ENCODE results near the gene SLC9A6. TPM values are rescaled to one million over a fixed set of nuclear protein-coding genes. Genes with fewer than 3 reads are reported as not detected.

SLC9A6 gene
- total RNA-seq, 2 experiments from 2014 or later: 14.5 to 15.7 TPM

DNA sequence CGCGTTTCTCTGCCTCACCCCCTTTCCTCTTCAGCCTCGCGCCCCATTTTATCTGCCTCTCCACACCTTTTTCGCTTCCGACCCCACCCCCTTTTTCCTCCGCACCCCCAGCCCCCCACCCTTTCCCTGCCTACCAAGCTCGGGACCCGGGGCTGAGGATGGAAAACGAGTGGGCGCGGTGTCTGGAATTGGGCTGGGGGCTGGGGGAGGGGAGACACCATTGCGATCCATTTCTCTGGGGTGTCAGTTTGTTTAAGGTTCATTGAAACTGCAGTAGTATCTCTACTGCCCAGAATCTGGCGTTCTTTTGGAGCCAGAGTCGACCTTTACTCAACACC is 707 bp downstream of the SLC9A6 start:
- DNase-seq: no peak
- Mint-ChIP-seq H3K4me3 (peak overlapping the region; percentile 87), H3K4me1 (peaks cover 34% of the 10 kb centered on the region)

DNA sequence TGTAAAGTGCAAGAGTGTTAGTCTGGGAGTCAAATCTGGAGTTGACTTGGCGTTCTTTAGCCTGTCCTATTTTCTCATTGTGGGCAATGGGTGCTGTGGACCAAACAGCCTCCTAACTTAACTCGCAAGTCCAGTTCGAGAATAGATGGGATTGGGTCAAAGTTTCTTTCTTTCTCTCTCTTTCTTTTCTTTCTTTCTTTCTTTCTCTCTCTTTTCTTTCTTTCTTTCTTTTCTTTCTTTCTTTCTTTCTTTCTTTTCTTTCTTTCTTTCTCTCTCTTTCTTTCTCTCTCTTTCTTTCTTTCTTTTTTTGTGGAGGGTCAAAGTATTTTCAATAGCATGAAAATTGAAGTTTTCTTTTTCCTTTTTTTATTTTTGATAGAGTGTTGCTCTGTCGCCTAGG is 3.0 kb downstream of the SLC9A6 start:
- Mint-ChIP-seq H3K27me3 (no peaks in the 10 kb centered on the region), H3K36me3 (peaks cover 15% of the 10 kb centered on the region), H3K9me3 (ENCODE audit: low read depth) (no peaks in the 10 kb centered on the region), H3K27ac (no peak overlapping the region), H3K4me3 (no peak overlapping the region), H3K4me1 (peaks cover 35% of the 10 kb centered on the region)
- DNase-seq (no peak), ATAC-seq (no peak)
- CTCF ChIA-PET: no interaction called here

More for the DNA sequence above, 707 bp downstream of the SLC9A6 start:
- H3K36me3 Mint-ChIP-seq: peaks cover 5% of the 10 kb centered on the region
- no peaks in the 10 kb centered on the region for H3K27me3 Mint-ChIP-seq
- no peaks in the 10 kb centered on the region for H3K9me3 Mint-ChIP-seq (ENCODE audit: low read depth)
- H3K27ac Mint-ChIP-seq: peak overlapping the region; percentile 84
- no peak for ATAC-seq
- CTCF ChIA-PET: interaction anchor here (1.9 to 2.1 kb wide), 2 partner anchors 12 to 14 kb away, joined by 5 to 8 read pairs; partner anchors contain the start of gene MMGT1

GRCh38 chrX:136015016-136015415 is 29.8 kb downstream of the SLC9A6 start:
- peaks cover 17% of the 10 kb centered on the region for H3K36me3 Mint-ChIP-seq
- no peak for DNase-seq
- H3K27ac Mint-ChIP-seq: no peak overlapping the region
- H3K4me3 Mint-ChIP-seq: no peak overlapping the region
- H3K27me3 Mint-ChIP-seq: no peaks in the 10 kb centered on the region
- CTCF ChIA-PET: no interaction called here
- no peak for ATAC-seq
- H3K4me1 Mint-ChIP-seq: no peaks in the 10 kb centered on the region
- no peaks in the 10 kb centered on the region for H3K9me3 Mint-ChIP-seq (ENCODE audit: low read depth)

GRCh38 chrX:136016881-136017280 is 31.6 kb downstream of the SLC9A6 start:
- no peaks in the 10 kb centered on the region for H3K27me3 Mint-ChIP-seq
- ATAC-seq (no peak), DNase-seq (no peak)
- H3K4me1 Mint-ChIP-seq: peaks cover 8% of the 10 kb centered on the region
- H3K4me3 Mint-ChIP-seq: no peak overlapping the region
- H3K36me3 Mint-ChIP-seq: peaks cover 20% of the 10 kb centered on the region
- H3K9me3 Mint-ChIP-seq (ENCODE audit: low read depth): no peaks in the 10 kb centered on the region
- CTCF ChIA-PET: no interaction called here
- no peak overlapping the region for H3K27ac Mint-ChIP-seq

- peaks cover 8% of the 10 kb centered on the region for H3K4me1 Mint-ChIP-seq
- CTCF ChIA-PET: no interaction called here
- DNase-seq (no peak), ATAC-seq (no peak)
- H3K27me3 Mint-ChIP-seq: no peaks in the 10 kb centered on the region
- no peaks in the 10 kb centered on the region for H3K9me3 Mint-ChIP-seq (ENCODE audit: low read depth)
- H3K4me3 Mint-ChIP-seq: no peak overlapping the region
- H3K27ac Mint-ChIP-seq: no peak overlapping the region
- peaks cover 19% of the 10 kb centered on the region for H3K36me3 Mint-ChIP-seq
These were observed 34.0 kb downstream of the SLC9A6 start for GRCh38 chrX:136019226-136019625.

GRCh38 chrX:136021160-136021559 is 35.9 kb downstream of the SLC9A6 start:
- Mint-ChIP-seq H3K4me3 (no peak overlapping the region), H3K9me3 (ENCODE audit: low read depth) (no peaks in the 10 kb centered on the region), H3K4me1 (peaks cover 8% of the 10 kb centered on the region), H3K27me3 (no peaks in the 10 kb centered on the region), H3K27ac (no peak overlapping the region), H3K36me3 (peaks cover 20% of the 10 kb centered on the region)
- CTCF ChIA-PET: no interaction called here
- no peak for ATAC-seq
- DNase-seq: no peak

DNA sequence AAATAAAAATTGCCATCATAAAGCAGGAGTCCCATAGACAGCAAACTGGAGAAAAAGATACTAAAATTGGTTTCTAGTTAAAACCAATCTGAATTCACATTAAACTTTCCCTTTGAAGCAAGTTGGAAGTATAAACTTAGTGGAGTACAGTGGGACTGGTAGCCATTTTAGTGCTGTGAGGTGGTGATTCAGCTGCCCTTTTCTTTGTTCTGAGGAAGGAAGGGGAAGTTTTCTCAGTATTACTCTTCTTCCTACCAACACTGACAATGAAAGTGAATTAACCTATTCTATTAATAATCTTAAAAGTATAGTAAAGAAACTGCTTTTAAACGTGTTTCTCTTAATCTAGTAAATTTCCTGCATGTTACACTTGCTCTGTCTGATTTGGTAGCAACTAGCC is 36.7 kb downstream of the SLC9A6 start:
- Mint-ChIP-seq H3K4me3 (no peak overlapping the region), H3K27ac (no peak overlapping the region), H3K4me1 (peaks cover 8% of the 10 kb centered on the region), H3K9me3 (ENCODE audit: low read depth) (no peaks in the 10 kb centered on the region), H3K27me3 (no peaks in the 10 kb centered on the region), H3K36me3 (peaks cover 20% of the 10 kb centered on the region)
- DNase-seq: no peak
- CTCF ChIA-PET: no interaction called here
- no peak for ATAC-seq

DNA sequence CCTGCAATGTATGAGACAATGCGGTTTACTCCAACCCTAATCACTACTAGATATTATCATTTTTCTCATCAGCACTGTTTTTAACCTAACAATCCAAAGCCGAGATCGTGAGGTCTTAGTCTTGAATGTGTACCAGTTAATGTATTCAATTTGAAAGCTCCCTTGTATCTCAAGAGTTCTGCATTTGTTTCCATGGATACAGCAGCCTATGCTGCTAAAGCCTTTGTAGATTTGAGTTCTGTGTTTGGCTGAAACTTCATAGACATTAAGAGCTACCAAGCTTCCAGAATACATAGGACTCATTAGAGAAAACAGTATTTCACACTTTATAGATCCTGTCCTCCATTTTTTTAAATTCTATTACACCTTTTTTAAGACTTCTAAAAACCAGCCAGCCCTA is 39.9 kb downstream of the SLC9A6 start:
- CTCF ChIA-PET: no interaction called here
- no peak for DNase-seq
- Mint-ChIP-seq H3K4me1 (peaks cover 8% of the 10 kb centered on the region), H3K4me3 (no peak overlapping the region), H3K36me3 (peaks cover 10% of the 10 kb centered on the region), H3K9me3 (ENCODE audit: low read depth) (no peaks in the 10 kb centered on the region), H3K27ac (no peak overlapping the region), H3K27me3 (no peaks in the 10 kb centered on the region)
- no peak for ATAC-seq

GRCh38 chrX:136028383-136028984 is 43.2 kb downstream of the SLC9A6 start:
- no peaks in the 10 kb centered on the region for H3K9me3 Mint-ChIP-seq (ENCODE audit: low read depth)
- DNase-seq: no peak
- no peak overlapping the region for H3K27ac Mint-ChIP-seq
- CTCF ChIA-PET: interaction anchor here (0.6 to 3.4 kb wide), 19 partner anchors 9 to 243 kb away, joined by 3 to 29 read pairs (median 3); partner anchors contain the start of genes MAP7D3 and MMGT1
- ATAC-seq: peak; percentile 57
- no peaks in the 10 kb centered on the region for H3K4me1 Mint-ChIP-seq
- peaks cover 4% of the 10 kb centered on the region for H3K36me3 Mint-ChIP-seq
- H3K27me3 Mint-ChIP-seq: no peaks in the 10 kb centered on the region
- no peak overlapping the region for H3K4me3 Mint-ChIP-seq

DNA sequence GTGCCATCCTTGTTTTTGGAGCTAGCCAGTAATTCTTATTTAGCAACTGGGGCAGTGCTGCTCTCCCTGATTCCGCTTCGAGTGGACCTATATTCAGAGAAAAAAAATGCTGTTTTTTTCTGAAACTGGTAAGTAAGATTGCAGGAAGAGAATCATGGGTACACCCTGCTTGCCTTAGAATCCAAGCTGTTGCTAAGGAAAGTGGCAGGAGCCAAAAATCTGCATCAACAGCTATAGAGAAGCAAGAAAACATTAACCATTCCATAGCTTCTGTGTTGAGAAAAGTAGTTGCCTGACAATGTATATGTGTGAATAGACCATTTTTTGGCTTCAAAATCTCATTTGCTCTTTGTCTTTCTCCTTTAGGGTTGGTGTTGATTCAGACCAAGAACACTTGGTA is 44.5 kb downstream of the SLC9A6 start:
- no peaks in the 10 kb centered on the region for H3K9me3 Mint-ChIP-seq (ENCODE audit: low read depth)
- CTCF ChIA-PET: interaction anchor here (0.5 to 3.4 kb wide), 5 partner anchors 22 to 239 kb away, joined by 3 to 29 read pairs (median 5); no protein-coding TSS in a partner anchor
- H3K4me1 Mint-ChIP-seq: no peaks in the 10 kb centered on the region
- H3K4me3 Mint-ChIP-seq: no peak overlapping the region
- no peak overlapping the region for H3K27ac Mint-ChIP-seq
- DNase-seq: no peak
- no peaks in the 10 kb centered on the region for H3K27me3 Mint-ChIP-seq
- H3K36me3 Mint-ChIP-seq: peaks cover 2% of the 10 kb centered on the region
- ATAC-seq: no peak

DNA sequence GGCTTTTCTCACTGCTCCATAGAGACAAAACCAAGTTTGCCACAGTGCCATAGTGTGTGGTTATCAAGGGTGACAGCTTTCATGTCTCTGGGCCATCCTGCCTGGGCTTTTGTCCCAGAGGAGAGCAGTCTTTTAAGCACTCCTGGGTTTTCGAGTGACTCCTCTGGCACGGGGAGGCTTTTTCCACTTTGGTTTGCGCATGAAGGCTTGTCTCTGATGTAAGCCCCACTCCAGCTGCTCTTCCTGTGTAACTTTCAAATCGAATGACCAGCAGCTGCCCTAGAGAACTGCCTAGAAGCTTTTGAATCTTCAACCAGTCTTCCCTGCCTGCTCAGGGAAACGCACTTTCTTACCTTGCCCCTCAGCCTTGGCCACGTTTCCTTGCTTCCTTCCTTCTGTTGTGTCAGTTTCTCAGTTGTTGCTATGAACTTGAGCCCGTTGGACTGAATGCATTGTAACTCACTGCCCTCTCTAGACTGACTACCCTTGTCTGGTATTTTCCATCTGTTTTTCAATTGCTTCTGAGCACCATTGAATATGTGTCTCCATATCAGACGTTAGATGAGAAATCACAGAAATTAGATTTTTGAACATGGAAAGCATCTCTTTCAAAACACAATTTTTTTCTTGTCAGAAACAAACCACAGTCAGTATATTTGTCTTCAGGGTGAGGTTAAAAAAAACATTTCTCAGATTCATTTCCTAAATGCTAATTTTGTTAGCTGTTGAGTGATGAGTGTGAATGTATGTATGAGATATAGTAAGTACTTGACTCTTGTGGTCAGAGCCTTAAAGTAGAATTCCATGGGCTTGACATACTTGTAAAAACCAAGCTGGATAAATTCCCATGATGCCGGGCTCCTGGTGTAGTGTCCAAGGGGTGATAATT is 45.3 kb downstream of the SLC9A6 start:
- H3K9me3 Mint-ChIP-seq (ENCODE audit: low read depth): no peaks in the 10 kb centered on the region
- H3K4me3 Mint-ChIP-seq: no peak overlapping the region
- CTCF ChIA-PET: interaction anchor here (1.1 to 3.4 kb wide), 3 partner anchors 21 to 238 kb away, joined by 3 to 29 read pairs (median 5); no protein-coding TSS in a partner anchor
- no peak overlapping the region for H3K27ac Mint-ChIP-seq
- no peaks in the 10 kb centered on the region for H3K27me3 Mint-ChIP-seq
- DNase-seq (no peak), ATAC-seq (no peak)
- H3K4me1 Mint-ChIP-seq: no peaks in the 10 kb centered on the region
- H3K36me3 Mint-ChIP-seq: peaks cover 2% of the 10 kb centered on the region

DNA sequence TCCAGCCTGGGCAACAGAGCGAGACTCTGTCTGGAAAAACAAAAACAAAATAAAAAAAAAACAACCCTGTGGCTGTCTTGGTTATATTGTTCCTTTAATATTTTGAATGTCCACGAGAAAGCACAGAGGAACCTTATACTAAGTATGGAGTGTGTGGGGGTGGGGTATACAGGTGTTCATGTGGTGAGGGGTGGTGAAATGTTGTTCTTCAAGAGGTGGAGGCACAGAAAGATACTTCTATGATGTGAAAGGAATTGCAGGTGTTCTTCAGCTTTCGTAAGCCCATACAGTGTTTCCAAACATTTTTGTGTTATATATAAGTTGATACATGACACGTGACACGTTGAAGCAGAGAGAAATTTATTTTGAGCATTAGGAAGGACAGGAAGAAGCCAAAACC is 46.4 kb downstream of the SLC9A6 start:
- Mint-ChIP-seq H3K27me3 (no peaks in the 10 kb centered on the region), H3K9me3 (ENCODE audit: low read depth) (no peaks in the 10 kb centered on the region), H3K4me3 (no peak overlapping the region), H3K36me3 (peaks cover 3% of the 10 kb centered on the region), H3K27ac (no peak overlapping the region), H3K4me1 (no peaks in the 10 kb centered on the region)
- no peak for DNase-seq
- CTCF ChIA-PET: no interaction called here
- no peak for ATAC-seq

GRCh38 chrX:136032370-136032769 is 47.1 kb downstream of the SLC9A6 start:
- Mint-ChIP-seq H3K27me3 (no peaks in the 10 kb centered on the region), H3K4me1 (no peaks in the 10 kb centered on the region), H3K36me3 (peaks cover 4% of the 10 kb centered on the region), H3K9me3 (ENCODE audit: low read depth) (no peaks in the 10 kb centered on the region), H3K4me3 (no peak overlapping the region), H3K27ac (no peak overlapping the region)
- DNase-seq (no peak), ATAC-seq (no peak)
- CTCF ChIA-PET: no interaction called here

DNA sequence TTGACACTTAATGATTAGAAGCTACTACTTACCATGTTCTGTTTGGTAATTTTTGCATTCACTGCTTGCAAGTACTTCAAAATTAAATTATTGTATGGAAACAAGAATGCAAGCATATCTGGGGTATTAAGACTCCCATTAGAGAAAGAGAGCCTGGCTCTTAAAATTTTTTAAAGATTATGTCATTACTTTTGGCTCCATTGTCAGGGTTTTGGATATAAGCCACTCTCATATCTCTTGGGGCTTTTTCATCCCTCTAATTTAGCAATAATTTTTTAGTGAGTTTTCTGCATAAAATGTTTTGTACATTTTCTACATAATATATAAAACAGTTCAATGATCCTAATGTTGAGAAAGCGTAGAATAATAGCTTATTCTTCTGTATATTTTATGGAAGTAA is 49.4 kb downstream of the SLC9A6 start:
- CTCF ChIA-PET: interaction anchor here (0.7 to 1.4 kb wide), 2 partner anchors 174 to 234 kb away, joined by 3 to 5 read pairs; no protein-coding TSS in a partner anchor

More for the DNA sequence above, 49.4 kb downstream of the SLC9A6 start:
- H3K36me3 Mint-ChIP-seq: peaks cover 5% of the 10 kb centered on the region
- no peak overlapping the region for H3K4me3 Mint-ChIP-seq
- H3K27ac Mint-ChIP-seq: no peak overlapping the region
- DNase-seq (no peak), ATAC-seq (no peak)
- H3K9me3 Mint-ChIP-seq (ENCODE audit: low read depth): no peaks in the 10 kb centered on the region
- no peaks in the 10 kb centered on the region for H3K27me3 Mint-ChIP-seq
- no peaks in the 10 kb centered on the region for H3K4me1 Mint-ChIP-seq

Measured in activated CD8-positive, alpha-beta memory T cell treated with anti-CD3 and anti-CD28 coated beads, Interleukin-2, amount 10 ng/mL, durations not matched to agents 7 days and 5 days (primary cell).